Measurements from ENCODE around the gene ZCCHC24. TPM values are rescaled to one million over a fixed set of nuclear protein-coding genes. Genes with fewer than 3 reads are reported as not detected.
"Not testable (repeated sequence)": the region's sequence is repeated elsewhere in the genome, so short reads cannot be mapped to it uniquely, and the experiment has no call there.

The ZCCHC24 gene
- total RNA-seq, 1 donor from 2014 or later, result 1.3 TPM

- intact Hi-C loops (cut with micrococcal nuclease), result loop anchor here (5.0 to 10.0 kb wide), 4 partner anchors 76 to 1147 kb away; partner anchors contain the start of gene TMEM254
- H3K27me3 Mint-ChIP-seq, result no peaks in the 10 kb centered on the region
- no peaks in the 10 kb centered on the region for H3K9me3 Mint-ChIP-seq
- no peak for DNase-seq
- ATAC-seq (ENCODE audit: low read depth), result no peak
- H3K4me1 Mint-ChIP-seq, result peaks cover 26% of the 10 kb centered on the region
- H3K27ac Mint-ChIP-seq, result no peak overlapping the region
- H3K4me3 Mint-ChIP-seq, result no peak overlapping the region
- TF ChIP-seq CTCF (IDR thresholded peaks at IDR 0.05), result no peak
- ChIA-PET POLR2A (no interaction called here), CTCF (no interaction called here)
- no peaks in the 10 kb centered on the region for H3K36me3 Mint-ChIP-seq (ENCODE audit: low read depth)
These were observed 2.7 kb upstream of the ZCCHC24 start for GRCh38 chr10:79447911-79448731.

GRCh38 chr10:79447249-79447648 lies 1.8 kb upstream of the ZCCHC24 start:
- Mint-ChIP-seq H3K4me3 (peak overlapping the region; percentile 82), H3K4me1 (peaks cover 26% of the 10 kb centered on the region)
- CTCF ChIA-PET; H3K27me3 Mint-ChIP-seq; H3K9me3 Mint-ChIP-seq; ATAC-seq (ENCODE audit: low read depth); H3K27ac Mint-ChIP-seq; H3K36me3 Mint-ChIP-seq (ENCODE audit: low read depth); POLR2A ChIA-PET; DNase-seq: not testable (repeated sequence)
- intact Hi-C loops (cut with micrococcal nuclease), result loop anchor here (5.0 to 10.0 kb wide), 4 partner anchors 75 to 1148 kb away; partner anchors contain the start of gene TMEM254

- ATAC-seq (ENCODE audit: low read depth) (no peak), DNase-seq (no peak)
- peaks cover 26% of the 10 kb centered on the region for H3K4me1 Mint-ChIP-seq
- no peak for TF ChIP-seq CTCF (IDR thresholded peaks at IDR 0.05)
- peak overlapping the region; percentile 82 for H3K4me3 Mint-ChIP-seq
- POLR2A ChIA-PET, result interaction anchor here (0.6 kb wide), 1 partner anchor 1091 kb away, joined by 5 read pairs; no protein-coding TSS in a partner anchor
- intact Hi-C loops (cut with micrococcal nuclease), result loop anchor here (5.0 to 10.0 kb wide), 4 partner anchors 74 to 1148 kb away; partner anchors contain the start of gene TMEM254
- CTCF ChIA-PET, result no interaction called here
- peak overlapping the region; percentile 53 for H3K27ac Mint-ChIP-seq
- no peaks in the 10 kb centered on the region for H3K36me3 Mint-ChIP-seq (ENCODE audit: low read depth)
- H3K9me3 Mint-ChIP-seq, result no peaks in the 10 kb centered on the region
- no peaks in the 10 kb centered on the region for H3K27me3 Mint-ChIP-seq
These were observed 1.3 kb upstream of the ZCCHC24 start for GRCh38 chr10:79446758-79447084.

GRCh38 chr10:79445977-79446757 lies 743 bp upstream of the ZCCHC24 start:
- Mint-ChIP-seq H3K4me1 (peaks cover 26% of the 10 kb centered on the region), H3K36me3 (ENCODE audit: low read depth) (no peaks in the 10 kb centered on the region), H3K9me3 (no peaks in the 10 kb centered on the region), H3K27me3 (no peaks in the 10 kb centered on the region), H3K27ac (peak overlapping the region; percentile 53), H3K4me3 (peak overlapping the region; percentile 82)
- DNase-seq, result peak; percentile 23
- ChIA-PET CTCF (interaction anchor here (0.8 kb wide), 1 partner anchor 9 kb away, joined by 3 read pairs; no protein-coding TSS in a partner anchor), POLR2A (interaction anchor here (0.6 to 1.1 kb wide), 4 partner anchors 98 to 1092 kb away, joined by 3 to 5 read pairs (median 4); no protein-coding TSS in a partner anchor)
- no peak for TF ChIP-seq CTCF (IDR thresholded peaks at IDR 0.05)
- intact Hi-C loops (cut with micrococcal nuclease), result loop anchor here (1.0 to 10.0 kb wide), 7 partner anchors 74 to 1149 kb away; partner anchors contain the start of genes PPIF, TMEM254 and ZMIZ1
- ATAC-seq (ENCODE audit: low read depth), result peak; percentile 1

- intact Hi-C loops (cut with micrococcal nuclease), result loop anchor here (1.0 to 10.0 kb wide), 8 partner anchors 72 to 1150 kb away; partner anchors contain the start of genes PPIF, TMEM254 and ZMIZ1
- DNase-seq, result peak; percentile 61
- ATAC-seq (ENCODE audit: low read depth), result peak; percentile 12
- TF ChIP-seq CTCF (IDR thresholded peaks at IDR 0.05), result no peak
- no peaks in the 10 kb centered on the region for H3K9me3 Mint-ChIP-seq
- H3K4me1 Mint-ChIP-seq, result peaks cover 26% of the 10 kb centered on the region
- H3K27ac Mint-ChIP-seq, result peak overlapping the region; percentile 46
- no peaks in the 10 kb centered on the region for H3K36me3 Mint-ChIP-seq (ENCODE audit: low read depth)
- peaks cover 2% of the 10 kb centered on the region for H3K27me3 Mint-ChIP-seq
- ChIA-PET POLR2A (interaction anchor here (0.5 to 1.9 kb wide), 12 partner anchors 10 to 1415 kb away, joined by 3 to 10 read pairs (median 3); partner anchors contain the start of genes ANXA11 and POLR3A), CTCF (no interaction called here)
- peak overlapping the region; percentile 87 for H3K4me3 Mint-ChIP-seq
These were observed 965 bp downstream of the ZCCHC24 start for GRCh38 chr10:79444199-79445119.
